HL-60 (cell line): ENCODE data around the gene TSPAN10.

ENCODE experiments used
- GABPA ChIP-seq: IDR thresholded peaks from 2 replicates; pipeline ENCODE4 v1.6.1; 2012; ENCODE audit warnings: low read depth
- POLR2AphosphoS5 ChIP-seq: IDR thresholded peaks from 2 replicates; pipeline ENCODE4 v1.6.1; 2012; ENCODE audit warnings: low read depth
- SPI1 ChIP-seq: IDR thresholded peaks from 2 replicates; pipeline ENCODE4 v1.6.1; 2012; ENCODE audit warnings: low read depth, mild to moderate bottlenecking, borderline replicate concordance
- TF ChIP-seq, protein P1 (sequence below): IDR thresholded peaks from one replicate; pipeline ENCODE4 v1.5.1; 2011; ENCODE audit warnings: low read length, control low read depth, inconsistent platforms; ENCODE audit not compliant: insufficient read depth
- TF ChIP-seq, protein P2 (sequence below): IDR thresholded peaks from 2 replicates; pipeline ENCODE4 v1.6.1; 2012; ENCODE audit warnings: low read depth; ENCODE audit not compliant: insufficient replicate concordance

DNA sequence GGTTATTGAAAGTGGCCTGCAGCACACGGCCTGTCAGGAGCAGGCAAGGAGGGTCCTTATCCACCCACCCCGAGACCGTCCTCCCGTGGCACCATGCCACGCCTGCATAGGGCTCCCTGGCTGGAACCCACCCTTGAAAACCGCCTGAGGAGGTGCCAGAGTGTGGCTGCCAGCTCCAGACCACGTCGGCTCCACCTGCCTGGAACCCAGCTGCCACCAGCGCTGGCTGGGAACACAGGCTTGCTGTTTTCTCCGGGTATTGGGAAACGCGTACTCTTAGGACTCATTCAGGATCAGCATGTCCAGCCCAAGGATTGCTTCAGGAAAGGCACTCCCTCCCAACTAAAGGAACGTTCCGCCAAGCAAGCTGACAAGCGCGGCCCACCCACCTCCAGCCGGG is 39.9 kb downstream of the TSPAN10 start:
- TF ChIP-seq, protein P1, sequence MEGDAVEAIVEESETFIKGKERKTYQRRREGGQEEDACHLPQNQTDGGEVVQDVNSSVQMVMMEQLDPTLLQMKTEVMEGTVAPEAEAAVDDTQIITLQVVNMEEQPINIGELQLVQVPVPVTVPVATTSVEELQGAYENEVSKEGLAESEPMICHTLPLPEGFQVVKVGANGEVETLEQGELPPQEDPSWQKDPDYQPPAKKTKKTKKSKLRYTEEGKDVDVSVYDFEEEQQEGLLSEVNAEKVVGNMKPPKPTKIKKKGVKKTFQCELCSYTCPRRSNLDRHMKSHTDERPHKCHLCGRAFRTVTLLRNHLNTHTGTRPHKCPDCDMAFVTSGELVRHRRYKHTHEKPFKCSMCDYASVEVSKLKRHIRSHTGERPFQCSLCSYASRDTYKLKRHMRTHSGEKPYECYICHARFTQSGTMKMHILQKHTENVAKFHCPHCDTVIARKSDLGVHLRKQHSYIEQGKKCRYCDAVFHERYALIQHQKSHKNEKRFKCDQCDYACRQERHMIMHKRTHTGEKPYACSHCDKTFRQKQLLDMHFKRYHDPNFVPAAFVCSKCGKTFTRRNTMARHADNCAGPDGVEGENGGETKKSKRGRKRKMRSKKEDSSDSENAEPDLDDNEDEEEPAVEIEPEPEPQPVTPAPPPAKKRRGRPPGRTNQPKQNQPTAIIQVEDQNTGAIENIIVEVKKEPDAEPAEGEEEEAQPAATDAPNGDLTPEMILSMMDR: no peak
- TF ChIP-seq SPI1: no peak
- TF ChIP-seq GABPA: no peak
- TF ChIP-seq, protein P2, sequence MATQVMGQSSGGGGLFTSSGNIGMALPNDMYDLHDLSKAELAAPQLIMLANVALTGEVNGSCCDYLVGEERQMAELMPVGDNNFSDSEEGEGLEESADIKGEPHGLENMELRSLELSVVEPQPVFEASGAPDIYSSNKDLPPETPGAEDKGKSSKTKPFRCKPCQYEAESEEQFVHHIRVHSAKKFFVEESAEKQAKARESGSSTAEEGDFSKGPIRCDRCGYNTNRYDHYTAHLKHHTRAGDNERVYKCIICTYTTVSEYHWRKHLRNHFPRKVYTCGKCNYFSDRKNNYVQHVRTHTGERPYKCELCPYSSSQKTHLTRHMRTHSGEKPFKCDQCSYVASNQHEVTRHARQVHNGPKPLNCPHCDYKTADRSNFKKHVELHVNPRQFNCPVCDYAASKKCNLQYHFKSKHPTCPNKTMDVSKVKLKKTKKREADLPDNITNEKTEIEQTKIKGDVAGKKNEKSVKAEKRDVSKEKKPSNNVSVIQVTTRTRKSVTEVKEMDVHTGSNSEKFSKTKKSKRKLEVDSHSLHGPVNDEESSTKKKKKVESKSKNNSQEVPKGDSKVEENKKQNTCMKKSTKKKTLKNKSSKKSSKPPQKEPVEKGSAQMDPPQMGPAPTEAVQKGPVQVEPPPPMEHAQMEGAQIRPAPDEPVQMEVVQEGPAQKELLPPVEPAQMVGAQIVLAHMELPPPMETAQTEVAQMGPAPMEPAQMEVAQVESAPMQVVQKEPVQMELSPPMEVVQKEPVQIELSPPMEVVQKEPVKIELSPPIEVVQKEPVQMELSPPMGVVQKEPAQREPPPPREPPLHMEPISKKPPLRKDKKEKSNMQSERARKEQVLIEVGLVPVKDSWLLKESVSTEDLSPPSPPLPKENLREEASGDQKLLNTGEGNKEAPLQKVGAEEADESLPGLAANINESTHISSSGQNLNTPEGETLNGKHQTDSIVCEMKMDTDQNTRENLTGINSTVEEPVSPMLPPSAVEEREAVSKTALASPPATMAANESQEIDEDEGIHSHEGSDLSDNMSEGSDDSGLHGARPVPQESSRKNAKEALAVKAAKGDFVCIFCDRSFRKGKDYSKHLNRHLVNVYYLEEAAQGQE: no peak
- 0 out of 2 replicates have a peak, but pooled peaks have one; percentile 9 for TF ChIP-seq POLR2AphosphoS5
